Fibroblast of lung (primary cell): Measurements from ENCODE around the gene HPSE2.

Experiments
- CTCF ChIP-seq, 2 donors: IDR thresholded peaks in 1 of 2; conservative IDR thresholded peaks in 1 of 2; 1 replicate in 1 of 2; 2 replicates in 1 of 2; pipeline ENCODE4 v1.5.1; 2011 to 2012; ENCODE audit warnings: low read length in 2 of 2, control low read depth in 1 of 2, inconsistent platforms in 1 of 2, low read depth in 1 of 2, mild to moderate bottlenecking in 1 of 2
- EZH2 ChIP-seq: IDR thresholded peaks from 2 replicates; pipeline ENCODE4 v1.5.1; 2012; ENCODE audit warnings: low read length, control low read depth, mild to moderate bottlenecking; ENCODE audit errors: missing control alignments

- no peak for TF ChIP-seq CTCF (conservative IDR thresholded peaks at IDR 0.05 in 1 of 2, IDR thresholded peaks at IDR 0.05 in 1 of 2; ENCODE audit: low read depth in 1 of 2, low read length in 2 of 2)
- no peak for TF ChIP-seq EZH2
Observed at GRCh38 chr10:98569853-98570252, 665.8 kb downstream of the HPSE2 start.
